Activated CD8-positive, alpha-beta T cell treated with anti-CD3 and anti-CD28 coated beads for 36 hours (primary cell): Measurements from ENCODE around the gene EDARADD. TPM values are rescaled to one million over a fixed set of nuclear protein-coding genes. Genes with fewer than 3 reads are reported as not detected.

Experiments used
- ATAC-seq: fragments of 200-7000 bp; cut with Tn5 transposase; one replicate; pipeline ENCODE4 v1.10.0; 2021; ENCODE audit warnings: mild to moderate bottlenecking, moderate library complexity
- CTCF ChIA-PET: fragments of 350-600 bp; sonication (Branson Sonifier 250); formaldehyde crosslinking; loops from one replicate; lab custom pipeline; 2021; ENCODE audit warnings: antibody characterized with exemption; lab: Charles Lee
- POLR2A ChIA-PET: fragments of 350-600 bp; sonication (Branson Sonifier 250); formaldehyde crosslinking; loops from one replicate; lab custom pipeline; 2021; ENCODE audit warnings: antibody characterized with exemption; lab: Charles Lee
- DNase-seq: peaks from one replicate; pipeline ENCODE4 v3.0.0-alpha.2; 2020
- H3K27ac Mint-ChIP-seq: one replicate; pipeline ENCODE4 v1.8.0; 2021; ENCODE audit warnings: mild to moderate bottlenecking, mixed read lengths
- H3K27me3 Mint-ChIP-seq: one replicate; pipeline ENCODE4 v1.8.0; 2021; ENCODE audit warnings: mixed read lengths
- H3K36me3 Mint-ChIP-seq: one replicate; pipeline ENCODE4 v1.8.0; 2021; ENCODE audit warnings: low read depth, mixed read lengths
- H3K4me1 Mint-ChIP-seq: one replicate; pipeline ENCODE4 v1.8.0; 2021; ENCODE audit warnings: low read depth, mixed read lengths
- H3K4me3 Mint-ChIP-seq: one replicate; pipeline ENCODE4 v1.8.0; 2021; ENCODE audit warnings: mild to moderate bottlenecking, moderate library complexity, mixed read lengths
- H3K9me3 Mint-ChIP-seq: one replicate; pipeline ENCODE4 v1.8.0; 2021; ENCODE audit warnings: mixed read lengths
- CTCF ChIP-seq: fragments of 200-600 bp; IDR thresholded peaks from one replicate; pipeline ENCODE4 v1.8.0; 2022; ENCODE audit warnings: antibody characterized with exemption, mild to moderate bottlenecking
- intact Hi-C: fragments of 100-400 bp; cut with micrococcal nuclease; formaldehyde crosslinking; loops from one replicate; pipeline ENCODE4 v1.10.0; 2022
- total RNA-seq, 2 experiments: library from RNA; stranded (reverse); gene quantifications; one replicate each; pipeline ENCODE4 v1.2.3, GENCODE V29; 2021

Gene EDARADD
- total RNA-seq, 2 experiments from 2014 or later: 1.7 to 3.0 TPM

GRCh38 chr1:236534151-236534651 is 140.1 kb downstream of the EDARADD start:
- Mint-ChIP-seq H3K4me1 (peaks cover 39% of the 10 kb centered on the region), H3K4me3 (no peak overlapping the region), H3K36me3 (peaks cover 49% of the 10 kb centered on the region), H3K27me3 (no peaks in the 10 kb centered on the region), H3K27ac (peak overlapping the region; percentile 84), H3K9me3 (no peaks in the 10 kb centered on the region)
- ATAC-seq (peak; percentile 88), DNase-seq (peak; percentile 74)
- ChIA-PET CTCF (interaction anchor here (0.6 to 0.9 kb wide), 2 partner anchors 16 to 429 kb away, joined by 3 read pairs; no protein-coding TSS in a partner anchor), POLR2A (interaction anchor here (0.8 to 0.9 kb wide), 2 partner anchors 9 to 17 kb away, joined by 3 read pairs; no protein-coding TSS in a partner anchor)
- TF ChIP-seq CTCF: no peak
- intact Hi-C loops: no loop called here

Other genes with a start within 250 kb of the EDARADD start
- 1 to 10 TPM; 1.9 to 2.0 TPM for gene ERO1B, start 112.3 kb upstream of the EDARADD start, total RNA-seq
- 10 to 100 TPM; 87.3 to 89.3 TPM for gene LGALS8, start 129.7 kb downstream of the EDARADD start, total RNA-seq
- gene HEATR1, start 210.2 kb downstream of the EDARADD start, total RNA-seq: 10 to 100 TPM; 80.9 to 81.7 TPM